HepG2 (cell line): ENCODE measurements around the gene PAPOLA. TPM values are rescaled to one million over a fixed set of nuclear protein-coding genes. Genes with fewer than 3 reads are reported as not detected.
A peak's percentile ranks its signal among the peaks of the same experiment; 100 is the strongest.

Experiments used
- CC2D1A ChIP-seq: sonication (generic); formaldehyde crosslinking; IDR thresholded peaks from 2 replicates; pipeline ENCODE4 v1.8.1; 2023; ENCODE audit warnings: mild to moderate bottlenecking, missing genetic modification reagents
- CERS6 ChIP-seq: sonication (generic); formaldehyde crosslinking; IDR thresholded peaks from 2 replicates; pipeline ENCODE4 v1.5.0; 2020; ENCODE audit warnings: missing genetic modification reagents
- FOXK1 ChIP-seq: sonication (generic); formaldehyde crosslinking; IDR thresholded peaks from 2 replicates; pipeline ENCODE4 v1.4.0; 2020; ENCODE audit warnings: low read depth, missing genetic modification reagents, borderline replicate concordance
- MAFK ChIP-seq, 2 experiments: IDR thresholded peaks in 1 of 2; conservative IDR thresholded peaks in 1 of 2; 2 replicates each; pipeline ENCODE4 v1.6.1; 2011; ENCODE audit warnings: improper control_type of control experiment in 2 of 2, low read length in 2 of 2
- RNF219 ChIP-seq: sonication (generic); formaldehyde crosslinking; IDR thresholded peaks from 2 replicates; pipeline ENCODE4 v1.5.0; 2020; ENCODE audit warnings: mild to moderate bottlenecking, missing genetic modification reagents
- SUZ12 ChIP-seq: fragments of 150-350 bp; IDR thresholded peaks from 2 replicates; pipeline ENCODE4 v1.6.1; 2014; ENCODE audit warnings: low read depth, low read length
- ZBTB40 ChIP-seq, 2 experiments: fragments of 450-650 bp in 1 of 2; sonication (generic) in 1 of 2; formaldehyde crosslinking in 1 of 2; IDR thresholded peaks; 2 replicates each; pipeline versions ENCODE4 v1.6.1 to v1.8.0; 2016 to 2022; ENCODE audit warnings: antibody characterized with exemption in 1 of 2, mild to moderate bottlenecking in 1 of 2, missing genetic modification reagents in 1 of 2
- ZMYM3 ChIP-seq: sonication (generic); formaldehyde crosslinking; IDR thresholded peaks from 2 replicates; pipeline ENCODE4 v1.5.1; 2020; ENCODE audit warnings: mild to moderate bottlenecking, missing genetic modification reagents
- ZNF383 ChIP-seq: sonication (generic); formaldehyde crosslinking; IDR thresholded peaks from 2 replicates; pipeline ENCODE4 v1.4.0; 2020; ENCODE audit warnings: missing genetic modification reagents, mild to moderate bottlenecking, borderline replicate concordance
- ZNF597 ChIP-seq: sonication (generic); formaldehyde crosslinking; IDR thresholded peaks from 2 replicates; pipeline ENCODE4 v1.5.0; 2020; ENCODE audit warnings: missing genetic modification reagents
- ZNF713 ChIP-seq: sonication (generic); formaldehyde crosslinking; IDR thresholded peaks from 2 replicates; pipeline ENCODE4 v1.4.0; 2020; ENCODE audit warnings: mild to moderate bottlenecking, missing genetic modification reagents
- ZNF775 ChIP-seq: sonication (generic); formaldehyde crosslinking; IDR thresholded peaks from 2 replicates; pipeline ENCODE4 v1.4.0; 2020; ENCODE audit warnings: missing genetic modification reagents, mild to moderate bottlenecking, moderate library complexity, borderline replicate concordance
- ZNF891 ChIP-seq: sonication (generic); formaldehyde crosslinking; IDR thresholded peaks from 2 replicates; pipeline ENCODE4 v1.5.0; 2020; ENCODE audit warnings: mild to moderate bottlenecking, missing genetic modification reagents
- polyA plus RNA-seq, 8 experiments: library from polyadenylated mRNA; depleted of rRNA in 3 of 8; stranded (reverse) in 7 of 8; unstranded in 1 of 8; fragments of >200 nt; fragmentation: Illumina TruSeq in 4 of 8; extraction: Trizol in 4 of 8; gene quantifications; 2 replicates each; pipeline versions ENCODE4 v1.2.1 to v1.2.3, GENCODE V29; 2011 to 2016; ENCODE audit warnings: low read depth in 4 of 8, missing spikeins in 1 of 8, mixed read lengths in 1 of 8; ENCODE audit not compliant: insufficient read depth in 1 of 8
- total RNA-seq, 5 experiments: library from RNA; depleted of rRNA; stranded (reverse); fragments of >200 nt; fragmentation: Illumina TruSeq; extraction: Trizol; gene quantifications; 2 replicates each; pipeline ENCODE4 v1.2.3, GENCODE V29; 2016; ENCODE audit warnings: low read depth in 1 of 5

Gene PAPOLA
- total and polyA plus RNA-seq, 2 of the 13 experiments (the other 11 are each of a cell fraction or from before 2014, with no cell fraction given): 103 to 151 TPM

- TF ChIP-seq ZBTB40 (IDR thresholded peaks at IDR 0.05) (no peak), ZBTB40 (CRISPR knock-in tag; IDR thresholded peaks at IDR 0.05) (no peak), ZNF775 (CRISPR knock-in tag) (no peak), ZNF383 (CRISPR knock-in tag) (no peak), FOXK1 (CRISPR knock-in tag) (peak; percentile 24; the same call in 1 of the 2 replicates), ZNF891 (no peak), ZMYM3 (CRISPR knock-in tag) (peak; percentile 58; the same call in 1 of the 2 replicates), ZNF713 (CRISPR knock-in tag) (no peak), CERS6 (CRISPR knock-in tag) (no peak), ZNF597 (CRISPR knock-in tag) (no peak), MAFK (conservative IDR thresholded peaks at IDR 0.05 in 1 of 2, IDR thresholded peaks at IDR 0.05 in 1 of 2; ENCODE audit: low read length in 2 of 2) (no peak), SUZ12 (no peak), CC2D1A (CRISPR knock-in tag) (no peak), RNF219 (CRISPR knock-in tag) (no peak)
Measured at GRCh38 chr14:96479435-96480146, 22.6 kb upstream of the PAPOLA start (continued).
